NCI-H187 treated with DMSO at 0.1 percent for 48 hours (cell line): ENCODE measurements around the gene MCFD2.
"Not testable (repeated sequence)": the region's sequence is repeated elsewhere in the genome, so short reads cannot be mapped to it uniquely, and the experiment has no call there.

Experiments used
- DNase-seq: peaks from one replicate; lab custom pipeline; 2025; lab: John Stamatoyannopoulos, UW

Gene MCFD2

GRCh38 chr2:46902465-46902864 is 13.1 kb downstream of the MCFD2 start:
- DNase-seq = no peak

GRCh38 chr2:46901611-46902010 is 14.0 kb downstream of the MCFD2 start:
- no peak for DNase-seq

GRCh38 chr2:46900381-46900780 is 15.2 kb downstream of the MCFD2 start:
- no peak for DNase-seq

- no peak for DNase-seq
Observed at GRCh38 chr2:46899053-46899452, 16.6 kb downstream of the MCFD2 start.

GRCh38 chr2:46898024-46898423 is 17.6 kb downstream of the MCFD2 start:
- DNase-seq = no peak

GRCh38 chr2:46893269-46893939 is 22.2 kb downstream of the MCFD2 start:
- no peak for DNase-seq

GRCh38 chr2:46891956-46892553 is 23.6 kb downstream of the MCFD2 start:
- DNase-seq = no peak

GRCh38 chr2:46888421-46888952 is 27.1 kb downstream of the MCFD2 start:
- no peak for DNase-seq

- no peak for DNase-seq
Observed at GRCh38 chr2:46887028-46887885, 28.3 kb downstream of the MCFD2 start.

- DNase-seq = no peak
Observed at GRCh38 chr2:46886268-46887027, 29.2 kb downstream of the MCFD2 start.

- no peak for DNase-seq
Observed at GRCh38 chr2:46885376-46885775, 30.2 kb downstream of the MCFD2 start.

- no peak for DNase-seq
Observed at GRCh38 chr2:46879511-46879910, 36.1 kb downstream of the MCFD2 start.

GRCh38 chr2:46878886-46879285 is 36.7 kb downstream of the MCFD2 start:
- no peak for DNase-seq

GRCh38 chr2:46878240-46878877 is 37.2 kb downstream of the MCFD2 start:
- DNase-seq = no peak

- DNase-seq = no peak
Observed at GRCh38 chr2:46877619-46878113, 37.9 kb downstream of the MCFD2 start.

GRCh38 chr2:46876741-46877384 is 38.7 kb downstream of the MCFD2 start:
- DNase-seq = no peak

- not testable (repeated sequence) for DNase-seq
Observed at GRCh38 chr2:46875962-46876689, 39.5 kb downstream of the MCFD2 start.

GRCh38 chr2:46875226-46875899 is 40.2 kb downstream of the MCFD2 start:
- DNase-seq = no peak

- no peak for DNase-seq
Observed at GRCh38 chr2:46874236-46874929, 41.2 kb downstream of the MCFD2 start.
